ENCODE data around the gene ADCY4. TPM values are rescaled to one million over a fixed set of nuclear protein-coding genes. Genes with fewer than 3 reads are reported as not detected.

Gene ADCY4
- total and polyA plus RNA-seq, 10 of the 15 experiments (the other 5 are each of a cell fraction or from before 2014, with no cell fraction given): 0.05 to 0.87 (median 0.21) TPM; not detected in 1

DNA sequence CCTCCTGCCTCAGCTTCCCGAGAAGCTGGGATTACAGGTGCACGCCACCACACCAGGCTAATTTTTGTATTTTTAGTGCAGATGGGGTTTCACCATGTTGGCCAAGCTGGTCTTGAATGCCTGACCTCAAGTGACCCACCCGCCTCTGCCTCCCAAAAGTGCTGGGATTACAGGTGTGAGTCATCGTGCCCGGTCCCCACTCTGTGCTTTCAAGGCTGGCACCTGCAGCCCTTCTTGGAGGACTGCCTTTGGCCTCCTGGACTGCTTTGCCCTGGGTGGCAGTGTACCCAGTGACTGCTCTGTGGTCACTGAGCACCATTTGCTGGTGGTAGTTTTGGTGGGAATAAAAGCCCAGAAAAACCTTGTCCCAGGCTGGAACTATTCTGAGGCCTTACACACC is 47.9 kb downstream of the ADCY4 start:
- H3K9me3 ChIP-seq (replicated peaks; ENCODE audit: control insufficient read depth, insufficient read depth, low read length): no peaks in the 10 kb centered on the region
- intact Hi-C loops (cut with micrococcal nuclease; ENCODE audit: unreplicated experiment): no loop called here
- CTCF ChIA-PET: no interaction called here
- RAD21 ChIA-PET (ENCODE audit: unreplicated experiment): no interaction called here
- no peak overlapping the region for H3K27ac ChIP-seq (ENCODE audit: control insufficient read depth, insufficient read depth)
- TF ChIP-seq SIN3A (IDR thresholded peaks at IDR 0.05; ENCODE audit: low read depth, low read length): no peak
- no peak for TF ChIP-seq CREB1 (IDR thresholded peaks at IDR 0.05; ENCODE audit: low read depth)
- H3K79me2 ChIP-seq (ENCODE audit: control insufficient read depth, insufficient read depth, low read length): no peaks in the 10 kb centered on the region
- no TSS peak for BruUV-seq (replicated peaks)
- DNase-seq (ENCODE audit: low read depth, low spot score): no peak
- no peak overlapping the region for H3K4me3 ChIP-seq
- no peak overlapping the region for H3K9ac ChIP-seq (ENCODE audit: control insufficient read depth, insufficient read depth, low read length)
- POLR2A ChIA-PET: interaction anchor here (0.8 to 1.3 kb wide), 3 partner anchors 10 to 45 kb away, joined by 3 read pairs; partner anchors contain the start of gene TINF2
- no peak overlapping the region for H3K4me2 ChIP-seq (ENCODE audit: control insufficient read depth, insufficient read depth)
- in situ Hi-C loops (cut with MboI): no loop called here
- no peaks in the 10 kb centered on the region for H3K27me3 ChIP-seq (replicated peaks in 1 of 2; ENCODE audit: control insufficient read depth in 2 of 2, insufficient read depth in 2 of 2, low read length in 1 of 2)
- SMC1A ChIA-PET (ENCODE audit: uncharacterized antibody, unreplicated experiment): interaction anchor here (1.2 kb wide), 1 partner anchor 10 kb away, joined by 4 read pairs; no protein-coding TSS in a partner anchor
- no peak overlapping the region for H2AFZ ChIP-seq (ENCODE audit: control insufficient read depth, low read depth, low read length)
- peaks cover 8 to 11% of the 10 kb centered on the region in 2 experiments for H3K36me3 ChIP-seq (ENCODE audit: control insufficient read depth in 2 of 2, insufficient read depth in 2 of 2, low read length in 1 of 2)
- 84% methylated on average over 5 of the region's 5 CpGs for whole genome bisulfite sequencing (ENCODE audit: insufficient coverage, insufficient replicate concordance, low lambda C conversion rate, missing lambda C conversion rate)
- peaks cover 11% of the 10 kb centered on the region for H3K4me1 ChIP-seq (ENCODE audit: control insufficient read depth, insufficient read depth, low read length)
- FAIRE-seq: no peak
- no peak for ATAC-seq
- H4K20me1 ChIP-seq (ENCODE audit: control insufficient read depth, insufficient read depth): no peaks in the 10 kb centered on the region

DNA sequence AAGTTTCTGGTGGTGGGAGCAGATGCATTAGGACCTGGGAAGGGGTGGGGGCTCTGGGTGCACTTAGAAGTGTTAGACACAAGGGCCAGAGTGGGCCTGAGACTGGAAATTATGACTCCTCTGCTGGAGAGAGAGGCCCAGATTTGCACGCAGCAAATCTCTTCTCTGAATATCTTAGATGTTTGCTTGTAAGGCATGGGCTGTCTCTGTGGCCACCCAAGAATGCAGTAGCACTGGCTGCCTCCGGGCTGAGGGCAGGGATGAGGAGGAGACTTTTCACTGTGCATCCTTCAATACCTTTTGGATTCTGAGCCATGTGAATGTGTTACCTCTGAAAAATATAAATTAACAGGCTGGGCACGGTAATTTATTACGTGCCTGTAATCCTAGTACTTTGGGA is 49.5 kb downstream of the ADCY4 start:
- no peak for ATAC-seq
- Histone ChIP-seq H2AFZ (ENCODE audit: control insufficient read depth, low read depth, low read length) (no peak overlapping the region), H3K27ac (ENCODE audit: control insufficient read depth, insufficient read depth) (no peak overlapping the region), H3K27me3 (replicated peaks in 1 of 2; ENCODE audit: control insufficient read depth in 2 of 2, insufficient read depth in 2 of 2, low read length in 1 of 2) (no peaks in the 10 kb centered on the region), H3K79me2 (ENCODE audit: control insufficient read depth, insufficient read depth, low read length) (no peaks in the 10 kb centered on the region), H4K20me1 (ENCODE audit: control insufficient read depth, insufficient read depth) (no peaks in the 10 kb centered on the region), H3K9ac (ENCODE audit: control insufficient read depth, insufficient read depth, low read length) (no peak overlapping the region), H3K36me3 (ENCODE audit: control insufficient read depth in 2 of 2, insufficient read depth in 2 of 2, low read length in 1 of 2) (peaks cover 4 to 5% of the 10 kb centered on the region in 2 experiments; a peak in 3 of 4 replicates), H3K4me3 (no peak overlapping the region), H3K9me3 (replicated peaks; ENCODE audit: control insufficient read depth, insufficient read depth, low read length) (no peaks in the 10 kb centered on the region), H3K4me2 (ENCODE audit: control insufficient read depth, insufficient read depth) (no peak overlapping the region), H3K4me1 (ENCODE audit: control insufficient read depth, insufficient read depth, low read length) (peaks cover 11% of the 10 kb centered on the region)
- WGBS (ENCODE audit: insufficient coverage, insufficient replicate concordance, low lambda C conversion rate, missing lambda C conversion rate): 81% methylated on average over 4 of the region's 4 CpGs
- ChIA-PET POLR2A (interaction anchor here (0.5 kb wide), 1 partner anchor 40 kb away, joined by 6 read pairs; no protein-coding TSS in a partner anchor), RAD21 (ENCODE audit: unreplicated experiment) (interaction anchor here (1.5 kb wide), 1 partner anchor 43 kb away, joined by 4 read pairs; the partner anchor contains the start of gene TINF2), CTCF (interaction anchor here (17.1 kb wide), 1 partner anchor 40 kb away, joined by 266 read pairs; the partner anchor contains the start of gene TINF2), SMC1A (ENCODE audit: uncharacterized antibody, unreplicated experiment) (interaction anchor here (1.9 kb wide), 1 partner anchor 11 kb away, joined by 5 read pairs; no protein-coding TSS in a partner anchor)
- no TSS peak for BruUV-seq (replicated peaks)
- no peak for FAIRE-seq
- intact Hi-C loops (cut with micrococcal nuclease; ENCODE audit: unreplicated experiment): no loop called here
- in situ Hi-C loops (cut with MboI): no loop called here
- no peak for DNase-seq (ENCODE audit: low read depth, low spot score)
- TF ChIP-seq POLR2AphosphoS2 (IDR thresholded peaks at IDR 0.05; ENCODE audit: low read depth, low read length) (no peak), IKZF2 (IDR thresholded peaks at IDR 0.05) (no peak), NR2F1 (conservative IDR thresholded peaks at IDR 0.05) (no peak), CREM (IDR thresholded peaks at IDR 0.05; ENCODE audit: low read depth) (no peak), CHD1 (IDR thresholded peaks at IDR 0.05; ENCODE audit: low read depth, low read length) (no peak), SREBF1 (IDR thresholded peaks at IDR 0.05; ENCODE audit: low read length) (no peak), SIX5 (IDR thresholded peaks at IDR 0.05; ENCODE audit: low read depth, low read length, severe bottlenecking) (no peak), CHD2 (IDR thresholded peaks at IDR 0.05; ENCODE audit: borderline replicate concordance, low read depth, low read length) (no peak), SMAD1 (IDR thresholded peaks at IDR 0.05; ENCODE audit: low read depth, partially characterized antibody) (no peak), ATF7 (IDR thresholded peaks at IDR 0.05; ENCODE audit: low read depth) (no peak), BRCA1 (IDR thresholded peaks at IDR 0.05; ENCODE audit: low read depth, low read length) (no peak), SMC3 (IDR thresholded peaks at IDR 0.05; ENCODE audit: borderline replicate concordance, low read length) (no peak), EED (IDR thresholded peaks at IDR 0.05; ENCODE audit: low read depth) (no peak), GATAD2B (conservative IDR thresholded peaks at IDR 0.05; ENCODE audit: low read depth) (no peak)
- TF ChIP-seq, protein P1, sequence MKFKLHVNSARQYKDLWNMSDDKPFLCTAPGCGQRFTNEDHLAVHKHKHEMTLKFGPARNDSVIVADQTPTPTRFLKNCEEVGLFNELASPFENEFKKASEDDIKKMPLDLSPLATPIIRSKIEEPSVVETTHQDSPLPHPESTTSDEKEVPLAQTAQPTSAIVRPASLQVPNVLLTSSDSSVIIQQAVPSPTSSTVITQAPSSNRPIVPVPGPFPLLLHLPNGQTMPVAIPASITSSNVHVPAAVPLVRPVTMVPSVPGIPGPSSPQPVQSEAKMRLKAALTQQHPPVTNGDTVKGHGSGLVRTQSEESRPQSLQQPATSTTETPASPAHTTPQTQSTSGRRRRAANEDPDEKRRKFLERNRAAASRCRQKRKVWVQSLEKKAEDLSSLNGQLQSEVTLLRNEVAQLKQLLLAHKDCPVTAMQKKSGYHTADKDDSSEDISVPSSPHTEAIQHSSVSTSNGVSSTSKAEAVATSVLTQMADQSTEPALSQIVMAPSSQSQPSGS (IDR thresholded peaks at IDR 0.05; ENCODE audit: low read length): no peak
- TF ChIP-seq, protein P2, sequence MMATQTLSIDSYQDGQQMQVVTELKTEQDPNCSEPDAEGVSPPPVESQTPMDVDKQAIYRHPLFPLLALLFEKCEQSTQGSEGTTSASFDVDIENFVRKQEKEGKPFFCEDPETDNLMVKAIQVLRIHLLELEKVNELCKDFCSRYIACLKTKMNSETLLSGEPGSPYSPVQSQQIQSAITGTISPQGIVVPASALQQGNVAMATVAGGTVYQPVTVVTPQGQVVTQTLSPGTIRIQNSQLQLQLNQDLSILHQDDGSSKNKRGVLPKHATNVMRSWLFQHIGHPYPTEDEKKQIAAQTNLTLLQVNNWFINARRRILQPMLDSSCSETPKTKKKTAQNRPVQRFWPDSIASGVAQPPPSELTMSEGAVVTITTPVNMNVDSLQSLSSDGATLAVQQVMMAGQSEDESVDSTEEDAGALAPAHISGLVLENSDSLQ (IDR thresholded peaks at IDR 0.05): no peak
